SK-N-MC (cell line): Measurements from ENCODE around the gene RHBDL1.

Experiments
- EZH2 ChIP-seq: fragments of 200-600 bp; sonication (generic); IDR thresholded peaks from one replicate; pipeline ENCODE4 v1.6.1; 2017; ENCODE audit warnings: antibody characterized with exemption
- POLR2AphosphoS5 ChIP-seq: IDR thresholded peaks from 2 replicates; pipeline ENCODE4 v1.6.1; 2012; ENCODE audit warnings: mild to moderate bottlenecking, low read depth, low read length, borderline replicate concordance

GRCh38 chr16:637081-638018, 38.1 kb upstream of the RHBDL1 start:
- TF ChIP-seq EZH2: no peak
- no peak for TF ChIP-seq POLR2AphosphoS5
